HG02588 (cell line): Measurements from ENCODE around the gene SEPTIN14.
"Not testable (repeated sequence)": the region's sequence is repeated elsewhere in the genome, so short reads cannot be mapped to it uniquely, and the experiment has no call there.

Experiments used
- ATAC-seq: cut with Tn5 transposase; IDR thresholded peaks from one replicate; pipeline ENCODE4 v1.9.1; 2021; ENCODE audit warnings: mild to moderate bottlenecking, moderate library complexity; ENCODE audit not compliant: unreplicated experiment

The SEPTIN14 gene

DNA sequence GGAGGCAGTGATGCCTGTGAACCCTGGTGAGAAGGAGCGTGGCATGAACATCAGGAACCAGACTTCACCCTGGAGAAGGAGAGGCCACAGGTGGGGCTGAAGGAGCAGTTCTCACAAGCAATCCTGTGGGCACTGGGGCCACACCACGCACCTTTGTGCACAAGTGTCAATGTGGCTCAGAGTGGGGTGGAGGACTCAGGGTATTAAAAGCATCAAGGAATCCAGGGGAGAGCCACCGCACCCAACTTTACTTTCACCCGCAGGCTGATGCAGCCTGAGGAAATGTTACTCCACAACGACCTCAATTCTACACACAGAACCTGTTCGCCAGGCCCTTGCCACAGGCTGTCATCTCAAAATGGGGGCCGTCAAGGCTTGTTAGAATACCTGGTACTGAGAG, 77.1 kb downstream of the SEPTIN14 start:
- ATAC-seq: not testable (repeated sequence)

DNA sequence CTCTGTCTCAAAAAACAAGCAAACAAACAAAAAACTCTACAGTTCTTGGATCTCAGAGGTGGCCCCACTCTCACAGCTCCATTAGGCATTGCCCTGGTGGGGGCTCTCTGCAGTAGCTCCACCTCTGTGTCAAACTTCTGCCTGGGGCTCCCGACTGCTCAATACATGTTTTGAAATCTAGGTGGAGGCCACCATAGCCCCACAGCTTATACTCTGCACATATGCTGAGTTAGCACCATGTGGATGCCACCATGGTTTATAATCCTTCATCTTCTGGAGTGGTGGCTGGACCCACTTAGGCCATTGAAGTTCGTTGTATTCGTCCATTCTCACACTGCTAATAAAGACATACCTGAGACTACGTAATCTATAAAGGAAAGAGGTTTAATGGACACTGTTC, 78.4 kb downstream of the SEPTIN14 start:
- no peak for ATAC-seq

DNA sequence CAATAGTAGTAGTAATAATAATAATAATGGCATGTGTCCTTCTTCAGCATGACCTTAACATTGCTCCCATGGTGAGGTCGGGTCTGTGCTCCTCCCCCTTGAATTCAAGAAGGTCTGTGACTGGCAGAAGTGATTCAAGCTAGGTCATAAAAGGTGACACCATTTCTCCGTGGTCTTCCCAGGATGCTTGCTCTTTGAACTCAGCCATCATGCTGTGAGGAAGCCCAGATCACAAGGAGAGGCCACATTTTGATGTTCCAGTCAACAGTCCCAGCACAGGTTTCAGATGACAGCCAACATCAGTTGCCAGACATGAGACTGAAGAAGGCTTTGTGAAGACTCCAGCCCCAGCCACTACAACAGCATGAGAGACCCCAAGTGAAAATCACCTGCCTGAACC, 83.9 kb downstream of the SEPTIN14 start:
- ATAC-seq: no peak

- no peak for ATAC-seq
These were observed 86.4 kb downstream of the SEPTIN14 start for GRCh38 chr7:55776196-55776595.

DNA sequence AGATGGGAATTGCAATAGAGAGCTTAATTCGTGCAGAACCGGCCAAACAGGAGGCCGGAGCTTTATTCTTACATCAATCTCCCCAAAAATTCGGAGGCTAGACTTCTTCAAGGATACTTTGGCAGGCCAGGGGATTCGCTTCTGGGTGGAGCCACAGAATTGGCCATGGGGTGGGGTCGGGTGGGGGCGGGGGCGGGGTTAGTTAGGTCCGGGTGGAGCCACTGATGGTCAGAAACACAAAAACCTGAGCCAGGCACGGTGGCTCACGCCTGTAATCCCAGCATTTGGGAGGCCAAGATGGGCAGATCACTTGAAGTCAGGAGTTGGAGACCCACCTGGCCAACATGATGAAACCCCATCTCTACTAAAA, 87.5 kb downstream of the SEPTIN14 start:
- no peak for ATAC-seq

DNA sequence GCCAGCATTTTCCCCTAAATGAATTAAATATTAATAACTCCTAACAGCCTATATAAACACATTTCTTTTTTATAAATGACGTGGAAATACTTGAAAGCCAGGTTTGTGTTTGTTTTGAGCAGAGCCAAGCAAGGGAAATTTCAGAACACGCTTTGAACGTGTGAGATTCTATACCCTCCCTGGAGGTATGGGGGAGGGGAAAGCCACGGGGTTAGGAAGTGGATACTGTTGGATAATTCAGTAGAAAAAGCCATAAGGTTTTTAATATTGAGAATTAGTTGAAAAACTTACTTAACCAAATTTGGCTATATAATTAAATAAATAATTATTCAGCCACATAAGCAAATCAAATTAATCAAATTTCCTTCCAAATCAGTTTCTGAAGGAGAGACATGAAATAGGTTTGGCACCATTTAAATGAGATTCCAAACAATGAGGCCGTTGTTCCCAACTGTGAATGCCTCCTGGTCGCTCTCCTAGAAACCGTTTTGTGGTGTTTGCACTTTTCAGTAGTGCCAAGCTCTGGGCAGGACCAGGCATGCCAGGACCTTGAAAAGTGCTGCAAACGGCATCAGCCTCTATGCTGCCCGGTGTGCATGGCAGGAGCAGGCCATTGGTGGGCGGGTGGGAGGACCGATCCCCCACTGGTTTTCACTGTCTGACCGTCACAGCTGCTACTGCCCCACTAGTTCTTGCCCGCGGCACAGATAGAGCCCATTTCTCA, 88.1 kb downstream of the SEPTIN14 start:
- no peak for ATAC-seq

DNA sequence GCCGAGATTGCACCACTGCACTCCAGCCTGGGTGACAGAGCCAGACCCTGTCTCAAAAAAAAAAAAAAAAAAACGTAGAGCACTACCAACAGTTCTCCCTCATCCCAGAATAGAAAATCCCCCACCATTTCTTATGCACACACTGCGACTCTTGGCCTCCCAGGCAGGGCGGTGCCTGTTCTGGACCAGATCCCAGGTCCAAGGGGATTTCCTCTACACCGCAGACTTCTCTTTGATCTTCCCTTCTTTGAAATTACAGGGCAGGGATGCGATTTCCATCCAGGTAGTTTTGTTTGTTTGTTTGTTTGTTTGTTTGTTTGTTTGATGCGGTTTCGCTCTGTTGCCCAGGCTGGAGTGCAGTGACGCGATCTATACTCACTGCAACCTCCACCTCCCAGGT, 91.8 kb downstream of the SEPTIN14 start:
- no peak for ATAC-seq

GRCh38 chr7:55753274-55753862, 109.2 kb downstream of the SEPTIN14 start:
- ATAC-seq: not testable (repeated sequence)

DNA sequence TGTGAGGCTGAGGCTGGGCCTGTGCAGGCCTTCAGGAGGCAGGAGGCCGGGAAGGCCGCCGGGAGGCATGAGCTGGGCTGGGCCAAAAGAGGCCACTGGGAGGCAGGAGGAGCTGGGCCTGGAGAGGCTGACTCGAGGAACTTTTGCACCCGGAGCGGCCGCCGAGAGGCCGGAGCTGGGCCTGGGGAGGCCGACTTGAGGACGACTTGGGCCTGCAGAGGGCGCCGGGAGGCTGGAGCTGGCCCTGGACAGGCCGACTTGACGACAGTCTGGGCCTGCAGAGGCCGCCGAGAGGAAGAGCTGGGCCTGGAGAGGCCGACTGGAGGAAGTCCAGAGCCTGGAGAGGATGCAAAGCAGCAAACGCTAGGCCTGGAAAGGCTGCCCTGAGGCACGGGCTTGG, 117.8 kb downstream of the SEPTIN14 start:
- not testable (repeated sequence) for ATAC-seq
